ENCODE data around the gene P3H4. TPM values are rescaled to one million over a fixed set of nuclear protein-coding genes. Genes with fewer than 3 reads are reported as not detected.

P3H4 gene
- total RNA-seq, 2 experiments from 2014 or later: 1.3 to 2.3 TPM

- Histone ChIP-seq H3K9me3 (ENCODE audit: control insufficient read depth in 1 of 2, insufficient read depth in 1 of 2, low read length in 2 of 2) (no peaks in the 10 kb centered on the region), H3K27me3 (ENCODE audit: control insufficient read depth in 1 of 2, insufficient read depth in 2 of 2, low read length in 2 of 2) (no peaks in the 10 kb centered on the region), H3K4me3 (ENCODE audit: low read length) (peak within 1 kb of the TSS; percentile 69), H3K4me1 (ENCODE audit: insufficient read depth, low read length) (peaks cover 17% of the 10 kb centered on the region), H3K36me3 (ENCODE audit: insufficient read depth, low read length) (no peaks in the 10 kb centered on the region), H3K27ac (ENCODE audit: low read depth in 1 of 2, low read length in 2 of 2) (no peak within 1 kb of the TSS)
- POLR2A ChIA-PET: no interaction called here
- intact Hi-C loops (cut with DNase I, micrococcal nuclease): no loop called here
- peak within 1 kb of the TSS; percentile 88 for H3K4me3 Mint-ChIP-seq
- ATAC-seq (ENCODE audit: poor library complexity) (no peak), DNase-seq (no peak)
- peaks cover 19% of the 10 kb centered on the region for H3K4me1 Mint-ChIP-seq (ENCODE audit: low read depth)
- H3K27me3 Mint-ChIP-seq: no peaks in the 10 kb centered on the region
- peaks cover 12% of the 10 kb centered on the region for H3K36me3 Mint-ChIP-seq (ENCODE audit: low read depth)
- no peak for TF ChIP-seq CTCF (IDR thresholded peaks at IDR 0.05)
- CTCF ChIA-PET: no interaction called here
- H3K27ac Mint-ChIP-seq: peak within 1 kb of the TSS; percentile 49
- no peaks in the 10 kb centered on the region for H3K9me3 Mint-ChIP-seq
Observed at GRCh38 chr17:41837761-41838538, 26.2 kb upstream of the P3H4 start, which contains the start of gene KLHL10. Gene KLHL10 (plus strand): TSS chr17:41837825. CDS start chr17:41837933, 108 bp downstream.

GRCh38 chr17:41836550-41837196, 24.9 kb upstream of the P3H4 start:
- Mint-ChIP-seq H3K27me3 (no peaks in the 10 kb centered on the region), H3K4me1 (ENCODE audit: low read depth) (peaks cover 19% of the 10 kb centered on the region), H3K9me3 (no peaks in the 10 kb centered on the region), H3K27ac (peak overlapping the region; percentile 49), H3K36me3 (ENCODE audit: low read depth) (peaks cover 22% of the 10 kb centered on the region), H3K4me3 (peak overlapping the region; percentile 88)
- no peak for TF ChIP-seq CTCF (IDR thresholded peaks at IDR 0.05)
- Histone ChIP-seq H3K9me3 (ENCODE audit: control insufficient read depth in 1 of 2, insufficient read depth in 1 of 2, low read length in 2 of 2) (no peaks in the 10 kb centered on the region), H3K27ac (ENCODE audit: low read depth in 1 of 2, low read length in 2 of 2) (no peak overlapping the region), H3K36me3 (ENCODE audit: insufficient read depth, low read length) (peaks cover 5% of the 10 kb centered on the region), H3K4me3 (ENCODE audit: low read length) (peak overlapping the region; percentile 69), H3K4me1 (ENCODE audit: insufficient read depth, low read length) (peaks cover 17% of the 10 kb centered on the region), H3K27me3 (ENCODE audit: control insufficient read depth in 1 of 2, insufficient read depth in 2 of 2, low read length in 2 of 2) (no peaks in the 10 kb centered on the region)
- ChIA-PET CTCF (no interaction called here), POLR2A (interaction anchor here (2.0 to 2.2 kb wide), 2 partner anchors 25 to 28 kb away, joined by 7 to 10 read pairs; partner anchors contain the start of genes KLHL11 and P3H4)
- no peak for ATAC-seq (ENCODE audit: poor library complexity)
- DNase-seq: no peak
- intact Hi-C loops (cut with DNase I, micrococcal nuclease): no loop called here

GRCh38 chr17:41835800-41836549, 24.2 kb upstream of the P3H4 start, which contains the start of gene NT5C3B:
Gene NT5C3B (minus strand): TSS chr17:41836232. CDS start chr17:41836193, 39 bp downstream.
- POLR2A ChIA-PET: interaction anchor here (2.0 to 2.2 kb wide), 2 partner anchors 24 to 29 kb away, joined by 7 to 10 read pairs; partner anchors contain the start of genes KLHL11 and P3H4
- CTCF ChIA-PET: no interaction called here
- intact Hi-C loops (cut with DNase I, micrococcal nuclease): no loop called here

More at GRCh38 chr17:41835800-41836549, 24.2 kb upstream of the P3H4 start, which contains the start of gene NT5C3B:
- Mint-ChIP-seq H3K27ac (peak within 1 kb of the TSS; percentile 61), H3K9me3 (no peaks in the 10 kb centered on the region), H3K27me3 (no peaks in the 10 kb centered on the region), H3K4me1 (ENCODE audit: low read depth) (peaks cover 19% of the 10 kb centered on the region), H3K36me3 (ENCODE audit: low read depth) (peaks cover 27% of the 10 kb centered on the region), H3K4me3 (peak within 1 kb of the TSS; percentile 92)
- Histone ChIP-seq H3K4me3 (ENCODE audit: low read length) (peak within 1 kb of the TSS; percentile 69), H3K9me3 (ENCODE audit: control insufficient read depth in 1 of 2, insufficient read depth in 1 of 2, low read length in 2 of 2) (no peaks in the 10 kb centered on the region), H3K27me3 (ENCODE audit: control insufficient read depth in 1 of 2, insufficient read depth in 2 of 2, low read length in 2 of 2) (no peaks in the 10 kb centered on the region), H3K36me3 (ENCODE audit: insufficient read depth, low read length) (peaks cover 9% of the 10 kb centered on the region), H3K4me1 (ENCODE audit: insufficient read depth, low read length) (peaks cover 17% of the 10 kb centered on the region), H3K27ac (ENCODE audit: low read depth in 1 of 2, low read length in 2 of 2) (no peak within 1 kb of the TSS)
- peak; percentile 79 for ATAC-seq (ENCODE audit: poor library complexity)
- no peak for TF ChIP-seq CTCF (IDR thresholded peaks at IDR 0.05)
- peak; percentile 14 to 78 (median 45) for DNase-seq
